ENCODE measurements around the gene PHF14. TPM values are rescaled to one million over a fixed set of nuclear protein-coding genes. Genes with fewer than 3 reads are reported as not detected.

The PHF14 gene
- total RNA-seq, 4 donors from 2014 or later, result 25.3 to 52.6 (median 29.1) TPM

DNA sequence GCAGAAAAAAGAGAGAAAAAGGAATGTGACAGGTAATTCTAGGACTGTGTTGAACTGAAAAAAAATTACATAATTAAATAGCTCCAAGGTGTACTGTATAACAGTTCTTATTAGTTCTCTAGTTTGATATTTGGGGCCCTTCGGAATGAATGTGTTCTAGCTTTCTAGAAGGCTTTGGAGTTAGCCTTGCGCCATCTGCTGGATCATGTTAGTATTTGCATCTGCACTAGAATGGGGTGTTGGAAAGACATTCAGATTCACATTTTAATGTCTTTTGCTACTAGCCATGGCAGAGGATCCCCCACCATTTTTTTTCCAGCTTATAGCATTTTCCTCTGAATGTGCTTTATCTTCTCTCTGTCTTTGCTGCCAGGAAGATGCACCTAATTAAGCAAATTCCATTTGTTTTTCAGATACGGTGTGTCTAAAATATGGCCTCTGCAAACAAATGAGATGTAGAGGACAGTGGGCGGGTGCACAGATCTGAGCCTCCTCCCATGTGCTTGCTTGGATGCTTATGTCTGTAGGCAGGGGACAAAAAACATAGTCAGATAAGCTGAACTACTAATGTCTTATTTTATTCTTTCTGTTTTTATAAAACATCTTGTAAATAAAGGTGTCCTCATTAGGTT, 238.5 kb downstream of the PHF14 start:
- Histone ChIP-seq H3K4me3 (no peak overlapping the region), H3K9me3 (no peaks in the 10 kb centered on the region), H3K4me1 (peaks cover 0 to 16% (median 0%) of the 10 kb centered on the region in 3 donors), H3K36me3 (no peaks in the 10 kb centered on the region), H3K27ac (no peak overlapping the region), H3K27me3 (no peaks in the 10 kb centered on the region)
- ATAC-seq, result peak; percentile 57
- TF ChIP-seq POLR2A (IDR thresholded peaks at IDR 0.05) (no peak), CTCF (IDR thresholded peaks at IDR 0.05) (peak; percentile 51 to 83 (median 70)), EP300 (IDR thresholded peaks at IDR 0.05) (no peak)
- WGBS, 2 donors (ENCODE audit: low coverage in 1 of 2), result 36 to 40% methylated on average over 4 of the region's 4 CpGs

DNA sequence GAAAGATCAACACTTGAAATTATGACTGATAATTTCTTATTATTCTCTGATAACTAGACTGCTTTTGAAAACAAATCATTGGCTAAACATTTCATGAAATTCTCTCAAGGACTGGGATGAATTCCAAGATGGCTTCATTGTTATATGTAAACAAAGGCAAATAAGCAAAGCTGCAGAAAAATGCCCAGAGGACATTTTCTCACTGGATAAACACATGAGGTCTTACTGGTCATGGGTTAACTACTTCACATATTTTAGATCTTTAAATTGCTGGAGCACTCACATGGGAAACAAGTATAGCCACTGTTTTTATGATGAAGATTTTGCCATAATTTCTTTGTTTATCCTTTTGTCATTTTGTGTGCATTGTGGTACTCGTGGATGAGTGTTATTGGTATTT, 239.1 kb downstream of the PHF14 start:
- WGBS, 2 donors (ENCODE audit: low coverage in 1 of 2), result 0 to 22% methylated on average over 1 of the region's 1 CpG
- Histone ChIP-seq H3K36me3 (no peaks in the 10 kb centered on the region), H3K4me1 (peaks cover 0 to 16% (median 0%) of the 10 kb centered on the region in 3 donors), H3K27me3 (no peaks in the 10 kb centered on the region), H3K4me3 (no peak overlapping the region), H3K9me3 (no peaks in the 10 kb centered on the region), H3K27ac (no peak overlapping the region)
- no peak for TF ChIP-seq CTCF (IDR thresholded peaks at IDR 0.05)
- no peak for TF ChIP-seq EP300 (IDR thresholded peaks at IDR 0.05)
- no peak for TF ChIP-seq POLR2A (IDR thresholded peaks at IDR 0.05)
- TF ChIP-seq POLR2AphosphoS5 (IDR thresholded peaks at IDR 0.05), result no peak
- no peak for ATAC-seq

GRCh38 chr7:11213266-11213665, 239.6 kb downstream of the PHF14 start:
- H3K27ac ChIP-seq, result no peak overlapping the region

DNA sequence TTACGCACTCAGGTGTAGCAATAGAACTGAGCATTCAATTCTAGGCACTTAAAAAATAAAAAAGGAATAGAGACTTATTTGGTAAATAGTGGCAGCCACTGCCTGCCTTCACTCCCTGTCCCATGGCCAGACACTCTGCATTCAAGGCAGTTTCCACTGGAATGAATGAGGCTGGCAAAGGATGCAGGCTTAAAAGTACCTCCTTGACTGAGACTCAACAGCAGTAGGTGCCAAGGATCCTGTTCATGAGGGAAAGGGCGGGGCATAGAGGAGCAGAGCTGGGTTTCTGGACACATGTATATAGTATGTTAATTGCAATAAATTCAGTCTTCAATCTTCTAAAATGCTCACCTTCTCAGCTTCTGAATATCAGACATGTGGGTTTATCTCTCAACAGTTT, 242.6 kb downstream of the PHF14 start:
- H3K9me3 ChIP-seq, result no peaks in the 10 kb centered on the region

More at GRCh38 chr7:11213266-11213665, 239.6 kb downstream of the PHF14 start:
- 0% methylated on average over 1 of the region's 1 CpG; no CpG with 5 or more reads in 1 of the 2 donors for whole genome bisulfite sequencing, 2 donors (ENCODE audit: low coverage in 1 of 2)
- TF ChIP-seq EP300 (IDR thresholded peaks at IDR 0.05), result no peak
- Histone ChIP-seq H3K27me3 (no peaks in the 10 kb centered on the region), H3K4me1 (peaks cover 0 to 16% (median 0%) of the 10 kb centered on the region in 3 donors), H3K9me3 (no peaks in the 10 kb centered on the region), H3K4me3 (no peak overlapping the region), H3K36me3 (no peaks in the 10 kb centered on the region)
- peak; percentile 23 for ATAC-seq

DNA sequence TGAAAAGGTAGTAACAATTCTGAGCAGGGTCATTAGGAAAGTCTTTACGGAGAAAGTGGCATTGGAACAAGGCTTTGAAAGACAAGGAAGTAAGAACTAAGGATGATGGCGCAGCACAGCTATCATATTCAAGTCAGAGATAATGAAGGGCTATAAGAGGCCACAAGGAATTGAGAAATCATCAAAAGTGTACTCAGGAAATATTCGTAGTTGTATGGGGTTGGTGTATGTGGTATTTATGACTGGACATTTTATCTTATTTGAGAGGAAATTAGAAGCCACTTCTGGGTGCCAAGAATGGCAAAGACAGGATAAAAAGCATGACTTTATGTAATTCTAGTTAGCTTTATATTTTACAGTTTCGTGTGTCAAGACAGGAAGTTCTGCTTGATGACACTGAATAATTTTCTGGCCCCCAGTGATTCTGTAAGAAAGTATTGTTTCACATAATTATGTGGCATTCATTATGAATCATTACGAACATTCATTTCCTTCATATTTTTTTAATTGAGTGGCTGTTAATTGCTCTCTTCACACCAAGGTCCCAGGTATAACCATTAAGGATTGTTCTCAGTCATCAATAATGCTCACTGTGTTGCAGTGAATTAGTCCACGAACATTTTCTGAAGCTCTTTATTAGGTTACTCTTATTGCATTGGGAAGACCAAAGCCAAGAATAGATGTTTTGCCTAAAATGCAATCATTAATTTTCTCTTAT, 244.3 kb downstream of the PHF14 start:
- peaks cover 0 to 19% (median 3%) of the 10 kb centered on the region in 3 donors for H3K4me1 ChIP-seq
- no peak overlapping the region for H3K4me3 ChIP-seq
- ATAC-seq, result no peak
- H3K27ac ChIP-seq, result no peak overlapping the region
- H3K9me3 ChIP-seq, result no peaks in the 10 kb centered on the region
- H3K27me3 ChIP-seq, result no peaks in the 10 kb centered on the region
- no peaks in the 10 kb centered on the region for H3K36me3 ChIP-seq
- TF ChIP-seq POLR2A (IDR thresholded peaks at IDR 0.05) (no peak), POLR2AphosphoS5 (IDR thresholded peaks at IDR 0.05) (no peak), EP300 (IDR thresholded peaks at IDR 0.05) (no peak), CTCF (IDR thresholded peaks at IDR 0.05) (no peak)
- 71 to 77% methylated on average over 6 of the region's 6 CpGs for whole genome bisulfite sequencing, 2 donors (ENCODE audit: low coverage in 1 of 2)

More for the DNA sequence above, 242.6 kb downstream of the PHF14 start:
- Histone ChIP-seq H3K27ac (no peak overlapping the region), H3K4me1 (peaks cover 0 to 20% (median 0%) of the 10 kb centered on the region in 3 donors), H3K27me3 (no peaks in the 10 kb centered on the region), H3K36me3 (no peaks in the 10 kb centered on the region), H3K4me3 (no peak overlapping the region)
- no peak for ATAC-seq
- WGBS, 2 donors (ENCODE audit: low coverage in 1 of 2), result 91 to 100% methylated on average over 1 to 2 of the region's 2 CpGs
- TF ChIP-seq CTCF (IDR thresholded peaks at IDR 0.05) (no peak), POLR2A (IDR thresholded peaks at IDR 0.05) (no peak), POLR2AphosphoS5 (IDR thresholded peaks at IDR 0.05) (no peak), EP300 (IDR thresholded peaks at IDR 0.05) (no peak)
